Ascending aorta (tissue), 2 donors: ENCODE measurements around the gene RFX3. TPM values are rescaled to one million over a fixed set of nuclear protein-coding genes. Genes with fewer than 3 reads are reported as not detected.

Experiments used
- DNase-seq, 2 donors: peaks; one replicate each; pipeline ENCODE4 v3.0.0-alpha.2; 2019; ENCODE audit warnings: low spot score in 2 of 2
- H3K27ac ChIP-seq, 2 donors: fragments of 200-600 bp; sonication (generic); one replicate each; pipeline ENCODE4 v1.5.1; 2016 to 2017; ENCODE audit warnings: mild to moderate bottlenecking in 1 of 2
- H3K27me3 ChIP-seq: fragments of 200-600 bp; sonication (generic); one replicate; pipeline ENCODE4 v1.5.1; 2017
- H3K36me3 ChIP-seq, 2 donors: fragments of 200-600 bp; sonication (generic); one replicate each; pipeline ENCODE4 v1.5.1; 2016
- H3K4me1 ChIP-seq, 2 donors: fragments of 200-600 bp; sonication (generic); one replicate each; pipeline ENCODE4 v1.5.1; 2016 to 2017; ENCODE audit warnings: mild to moderate bottlenecking in 1 of 2
- H3K4me3 ChIP-seq, 2 donors: fragments of 200-600 bp; sonication (generic); one replicate each; pipeline ENCODE4 v1.5.1; 2016 to 2017; ENCODE audit warnings: mild to moderate bottlenecking in 1 of 2
- H3K9me3 ChIP-seq, 2 donors: fragments of 200-600 bp; sonication (generic); one replicate each; pipeline ENCODE4 v1.5.1; 2016
- CTCF ChIP-seq, 3 experiments: fragments of 200-600 bp in 2 of 3; fragments of 450-650 bp in 1 of 3; sonication (generic) in 2 of 3; IDR thresholded peaks; one replicate each; pipeline ENCODE4 v1.5.1; 2016 to 2019; ENCODE audit warnings: antibody characterized with exemption in 3 of 3, mild to moderate bottlenecking in 1 of 3, moderate library complexity in 1 of 3
- intact Hi-C: fragments of 100-400 bp; cut with DNase I; formaldehyde crosslinking; loops from one replicate; pipeline ENCODE4 v1.15.1; 2023
- total RNA-seq: library from RNA; depleted of rRNA; stranded (reverse); fragments of >200 nt; gene quantifications from one replicate; pipeline ENCODE4 v1.1.0, GENCODE V29; 2016

Gene RFX3
- total RNA-seq, 1 donor from 2014 or later = 4.0 TPM

- Histone ChIP-seq H3K4me3 (no peak overlapping the region), H3K4me1 (no peaks in the 10 kb centered on the region), H3K9me3 (no peaks in the 10 kb centered on the region), H3K27ac (no peak overlapping the region), H3K36me3 (no peaks in the 10 kb centered on the region), H3K27me3 (no peaks in the 10 kb centered on the region)
- no peak for DNase-seq
- no peak for TF ChIP-seq CTCF (IDR thresholded peaks at IDR 0.05)
- intact Hi-C loops = no loop called here
These were observed 68.6 kb downstream of the RFX3 start for GRCh38 chr9:3457175-3457574.

GRCh38 chr9:3455717-3456116 lies 70.1 kb downstream of the RFX3 start:
- H3K36me3 ChIP-seq = no peaks in the 10 kb centered on the region
- no peaks in the 10 kb centered on the region for H3K4me1 ChIP-seq
- no peak for TF ChIP-seq CTCF (IDR thresholded peaks at IDR 0.05)
- no peak for DNase-seq
- intact Hi-C loops = no loop called here
- H3K27me3 ChIP-seq = no peaks in the 10 kb centered on the region
- no peak overlapping the region for H3K27ac ChIP-seq
- H3K9me3 ChIP-seq = no peaks in the 10 kb centered on the region
- no peak overlapping the region for H3K4me3 ChIP-seq

- no peak for TF ChIP-seq CTCF (IDR thresholded peaks at IDR 0.05)
- DNase-seq = no peak
- Histone ChIP-seq H3K27ac (no peak overlapping the region), H3K36me3 (no peaks in the 10 kb centered on the region), H3K9me3 (no peaks in the 10 kb centered on the region), H3K4me3 (no peak overlapping the region), H3K27me3 (no peaks in the 10 kb centered on the region), H3K4me1 (no peaks in the 10 kb centered on the region)
- intact Hi-C loops = no loop called here
These were observed 70.7 kb downstream of the RFX3 start for GRCh38 chr9:3455094-3455493.

- DNase-seq = no peak
- TF ChIP-seq CTCF (IDR thresholded peaks at IDR 0.05) = no peak
- H3K36me3 ChIP-seq = no peaks in the 10 kb centered on the region
- no peaks in the 10 kb centered on the region for H3K27me3 ChIP-seq
- H3K27ac ChIP-seq = no peak overlapping the region
- intact Hi-C loops = no loop called here
- no peaks in the 10 kb centered on the region for H3K4me1 ChIP-seq
- H3K4me3 ChIP-seq = no peak overlapping the region
- H3K9me3 ChIP-seq = no peaks in the 10 kb centered on the region
These were observed 73.8 kb downstream of the RFX3 start for GRCh38 chr9:3451956-3452355.

- TF ChIP-seq CTCF (IDR thresholded peaks at IDR 0.05) = no peak
- no peak overlapping the region for H3K4me3 ChIP-seq
- H3K4me1 ChIP-seq = no peaks in the 10 kb centered on the region
- no peak overlapping the region for H3K27ac ChIP-seq
- H3K36me3 ChIP-seq = no peaks in the 10 kb centered on the region
- peaks cover 0 to 10% of the 10 kb centered on the region in 2 donors for H3K9me3 ChIP-seq
- intact Hi-C loops = no loop called here
- no peaks in the 10 kb centered on the region for H3K27me3 ChIP-seq
- DNase-seq = no peak
These were observed 78.0 kb downstream of the RFX3 start for GRCh38 chr9:3447788-3448187.

- DNase-seq = no peak
- Histone ChIP-seq H3K27ac (no peak overlapping the region), H3K4me3 (no peak overlapping the region), H3K36me3 (no peaks in the 10 kb centered on the region), H3K4me1 (no peaks in the 10 kb centered on the region), H3K9me3 (peaks cover 0 to 10% of the 10 kb centered on the region in 2 donors), H3K27me3 (no peaks in the 10 kb centered on the region)
- intact Hi-C loops = no loop called here
- no peak for TF ChIP-seq CTCF (IDR thresholded peaks at IDR 0.05)
These were observed 78.7 kb downstream of the RFX3 start for GRCh38 chr9:3447143-3447542.
